ENCODE measurements around the gene SBF2. TPM values are rescaled to one million over a fixed set of nuclear protein-coding genes. Genes with fewer than 3 reads are reported as not detected.

The SBF2 gene
- total and polyA plus RNA-seq, 9 of the 15 experiments (the other 6 are each of a cell fraction or from before 2014, with no cell fraction given): 0.80 to 9.5 (median 5.0) TPM

DNA sequence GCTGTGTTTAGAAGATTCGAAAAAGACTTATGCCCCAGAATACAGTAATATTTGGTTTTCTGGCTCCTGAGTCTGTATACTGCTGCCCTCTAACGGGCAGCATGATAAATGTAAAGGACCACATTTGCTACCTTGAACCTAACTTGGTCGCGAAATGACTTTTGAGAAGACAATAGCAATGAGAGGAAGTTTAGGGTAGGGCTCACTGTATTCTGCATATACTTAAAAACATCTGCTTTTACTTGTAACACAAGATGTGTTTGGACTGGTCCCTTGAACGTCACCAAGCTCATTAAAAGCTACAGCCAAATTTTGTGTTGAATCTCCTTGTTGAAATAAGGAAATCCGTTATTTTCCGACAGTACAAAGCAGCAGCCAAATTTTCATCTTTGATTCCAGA lies 321.0 kb downstream of the SBF2 start:
- no peaks in the 10 kb centered on the region for H3K9me3 ChIP-seq (replicated peaks; ENCODE audit: control insufficient read depth, insufficient read depth, low read depth, low read length)
- BruUV-seq (replicated peaks): no TSS peak
- FAIRE-seq (peak; percentile 80), DNase-seq (ENCODE audit: extremely low read depth in 1 of 4, low spot score in 3 of 4) (peak; percentile 39 to 61 (median 48)), ATAC-seq (peak; percentile 82)
- no peak overlapping the region for H3K27ac ChIP-seq (ENCODE audit: extremely low read depth, low read depth, low read length)
- no peaks in the 10 kb centered on the region for H3K9me1 ChIP-seq (ENCODE audit: control insufficient read depth, insufficient read depth, low read length)
- CTCF ChIA-PET (ENCODE audit: low intra/inter-chr PET ratio): interaction anchor here (0.6 to 2.6 kb wide), 3 partner anchors 111 to 349 kb away, joined by 3 to 33 read pairs (median 16); no protein-coding TSS in a partner anchor
- H4K20me1 ChIP-seq (replicated peaks; ENCODE audit: control insufficient read depth, insufficient read depth, low read length): no peaks in the 10 kb centered on the region
- H2AFZ ChIP-seq (ENCODE audit: low read depth, low read length): no peak overlapping the region
- POLR2A ChIA-PET: no interaction called here
- no peaks in the 10 kb centered on the region for H3K27me3 ChIP-seq (ENCODE audit: control insufficient read depth in 2 of 2, insufficient read depth in 2 of 2, low read length in 2 of 2)
- no peaks in the 10 kb centered on the region for H3K79me2 ChIP-seq (ENCODE audit: control insufficient read depth, insufficient read depth, low read length)
- H3K9ac ChIP-seq (ENCODE audit: insufficient read depth in 1 of 2, low read depth in 2 of 2, low read length in 2 of 2): no peak overlapping the region
- H3K36me3 ChIP-seq (ENCODE audit: control insufficient read depth, insufficient read depth, low read length): no peaks in the 10 kb centered on the region
- no peak overlapping the region for H3K4me3 ChIP-seq
- intact Hi-C loops (cut with micrococcal nuclease) (loop anchor here (1.0 to 10.0 kb wide), 3 partner anchors 111 to 358 kb away; no protein-coding TSS in a partner anchor), in situ Hi-C loops (cut with MboI) (loop anchor here (10.0 kb wide), 1 partner anchor 108 kb away; no protein-coding TSS in a partner anchor)
- no peaks in the 10 kb centered on the region for H3K4me1 ChIP-seq (replicated peaks in 1 of 2; ENCODE audit: control insufficient read depth in 2 of 2, insufficient read depth in 2 of 2, low read length in 2 of 2)
- no peak overlapping the region for H3K4me2 ChIP-seq (ENCODE audit: insufficient read depth, low read length)
- WGBS (ENCODE audit: insufficient coverage, low coverage, missing lambda C conversion rate): 17% methylated on average over 7 of the region's 7 CpGs
- TF ChIP-seq RNF2 (IDR thresholded peaks at IDR 0.05) (no peak), ZNF780A (CRISPR knock-in tag; IDR thresholded peaks at IDR 0.05) (no peak), CEBPG (CRISPR knock-in tag; IDR thresholded peaks at IDR 0.05) (no peak), CEBPG (tag; conservative IDR thresholded peaks at IDR 0.05 in 1 of 2, IDR thresholded peaks at IDR 0.05 in 1 of 2) (no peak), TAF9B (IDR thresholded peaks at IDR 0.05; ENCODE audit: partially characterized antibody) (no peak), MEIS2 (IDR thresholded peaks at IDR 0.05; ENCODE audit: partially characterized antibody) (no peak), KLF16 (IDR thresholded peaks at IDR 0.05) (0 out of 2 replicates have a peak, but pooled peaks have one; percentile 5), BCL6 (CRISPR knock-in tag; IDR thresholded peaks at IDR 0.05) (no peak), DEAF1 (CRISPR knock-in tag; IDR thresholded peaks at IDR 0.05) (peak; percentile 38; the same call in 1 of the 2 replicates), ETV5 (CRISPR knock-in tag; IDR thresholded peaks at IDR 0.05; ENCODE audit: low read depth) (no peak), TCF3 (CRISPR knock-in tag; IDR thresholded peaks at IDR 0.05) (no peak), ZNF316 (IDR thresholded peaks at IDR 0.05) (no peak), MTA3 (IDR thresholded peaks at IDR 0.05; ENCODE audit: borderline replicate concordance) (no peak), ZNF282 (CRISPR knock-in tag; IDR thresholded peaks at IDR 0.05) (no peak), RAD21 (CRISPR knock-in tag; conservative IDR thresholded peaks at IDR 0.05 in 1 of 2, IDR thresholded peaks at IDR 0.05 in 1 of 2) (peak; percentile 81 to 93)
- TF ChIP-seq, protein P1, sequence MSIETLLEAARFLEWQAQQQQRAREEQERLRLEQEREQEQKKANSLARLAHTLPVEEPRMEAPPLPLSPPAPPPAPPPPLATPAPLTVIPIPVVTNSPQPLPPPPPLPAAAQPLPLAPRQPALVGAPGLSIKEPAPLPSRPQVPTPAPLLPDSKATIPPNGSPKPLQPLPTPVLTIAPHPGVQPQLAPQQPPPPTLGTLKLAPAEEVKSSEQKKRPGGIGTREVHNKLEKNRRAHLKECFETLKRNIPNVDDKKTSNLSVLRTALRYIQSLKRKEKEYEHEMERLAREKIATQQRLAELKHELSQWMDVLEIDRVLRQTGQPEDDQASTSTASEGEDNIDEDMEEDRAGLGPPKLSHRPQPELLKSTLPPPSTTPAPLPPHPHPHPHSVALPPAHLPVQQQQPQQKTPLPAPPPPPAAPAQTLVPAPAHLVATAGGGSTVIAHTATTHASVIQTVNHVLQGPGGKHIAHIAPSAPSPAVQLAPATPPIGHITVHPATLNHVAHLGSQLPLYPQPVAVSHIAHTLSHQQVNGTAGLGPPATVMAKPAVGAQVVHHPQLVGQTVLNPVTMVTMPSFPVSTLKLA (conservative IDR thresholded peaks at IDR 0.05): no peak
- TF ChIP-seq, protein P2, sequence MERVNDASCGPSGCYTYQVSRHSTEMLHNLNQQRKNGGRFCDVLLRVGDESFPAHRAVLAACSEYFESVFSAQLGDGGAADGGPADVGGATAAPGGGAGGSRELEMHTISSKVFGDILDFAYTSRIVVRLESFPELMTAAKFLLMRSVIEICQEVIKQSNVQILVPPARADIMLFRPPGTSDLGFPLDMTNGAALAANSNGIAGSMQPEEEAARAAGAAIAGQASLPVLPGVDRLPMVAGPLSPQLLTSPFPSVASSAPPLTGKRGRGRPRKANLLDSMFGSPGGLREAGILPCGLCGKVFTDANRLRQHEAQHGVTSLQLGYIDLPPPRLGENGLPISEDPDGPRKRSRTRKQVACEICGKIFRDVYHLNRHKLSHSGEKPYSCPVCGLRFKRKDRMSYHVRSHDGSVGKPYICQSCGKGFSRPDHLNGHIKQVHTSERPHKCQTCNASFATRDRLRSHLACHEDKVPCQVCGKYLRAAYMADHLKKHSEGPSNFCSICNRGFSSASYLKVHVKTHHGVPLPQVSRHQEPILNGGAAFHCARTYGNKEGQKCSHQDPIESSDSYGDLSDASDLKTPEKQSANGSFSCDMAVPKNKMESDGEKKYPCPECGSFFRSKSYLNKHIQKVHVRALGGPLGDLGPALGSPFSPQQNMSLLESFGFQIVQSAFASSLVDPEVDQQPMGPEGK (CRISPR knock-in tag; IDR thresholded peaks at IDR 0.05; ENCODE audit: borderline replicate concordance): no peak
- TF ChIP-seq, protein P3, sequence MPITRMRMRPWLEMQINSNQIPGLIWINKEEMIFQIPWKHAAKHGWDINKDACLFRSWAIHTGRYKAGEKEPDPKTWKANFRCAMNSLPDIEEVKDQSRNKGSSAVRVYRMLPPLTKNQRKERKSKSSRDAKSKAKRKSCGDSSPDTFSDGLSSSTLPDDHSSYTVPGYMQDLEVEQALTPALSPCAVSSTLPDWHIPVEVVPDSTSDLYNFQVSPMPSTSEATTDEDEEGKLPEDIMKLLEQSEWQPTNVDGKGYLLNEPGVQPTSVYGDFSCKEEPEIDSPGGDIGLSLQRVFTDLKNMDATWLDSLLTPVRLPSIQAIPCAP (CRISPR knock-in tag; IDR thresholded peaks at IDR 0.05; ENCODE audit: borderline replicate concordance): no peak
